Psoas muscle (tissue), 8 donors: ENCODE measurements around the gene AOX1. TPM values are rescaled to one million over a fixed set of nuclear protein-coding genes. Genes with fewer than 3 reads are reported as not detected.

Source experiments
- ATAC-seq, 4 donors: fragments of 200-7000 bp; cut with Tn5 transposase; one replicate each; pipeline ENCODE4 v1.9.1; 2020; ENCODE audit warnings: moderate library complexity in 3 of 4, mild to moderate bottlenecking in 2 of 4
- DNase-seq, 2 donors: peaks; one replicate each; pipeline ENCODE4 v3.0.0-alpha.2; 2020
- H3K27ac ChIP-seq: fragments of 200-600 bp; one replicate; pipeline ENCODE4 v1.8.0; 2022
- H3K27me3 ChIP-seq, 3 donors: fragments of 200-600 bp in 1 of 3; one replicate each; pipeline versions ENCODE4 v1.6.1 to v1.8.0; 2013 to 2022; ENCODE audit warnings: low read length in 2 of 3, mild to moderate bottlenecking in 2 of 3, moderate library complexity in 1 of 3; ENCODE audit not compliant: insufficient read depth in 3 of 3
- H3K36me3 ChIP-seq, 2 donors: fragments of 200-600 bp in 1 of 2; one replicate each; pipeline versions ENCODE4 v1.6.1 to v1.8.0; 2013 to 2022; ENCODE audit warnings: low read depth in 1 of 2, mild to moderate bottlenecking in 1 of 2, moderate library complexity in 1 of 2; ENCODE audit not compliant: insufficient read depth in 1 of 2
- H3K4me1 ChIP-seq: fragments of 200-600 bp; one replicate; pipeline ENCODE4 v1.8.0; 2022
- H3K4me3 ChIP-seq: fragments of 200-600 bp; one replicate; pipeline ENCODE4 v1.8.0; 2022; ENCODE audit warnings: mild to moderate bottlenecking
- H3K9me3 ChIP-seq: fragments of 200-600 bp; one replicate; pipeline ENCODE4 v1.8.0; 2022
- WGBS, 3 donors: extraction: QIAGEN DNeasy Blood & Tissue Kit; methylation state at CpG; one replicate each; pipeline versions ENCODE4 v1.1.6 to v1.1.7; 2013; 5-methylcytosine and 5-hydroxymethylcytosine counted together
- intact Hi-C, 2 donors: fragments of 100-400 bp; cut with DNase I; formaldehyde crosslinking; loops; one replicate each; pipeline versions ENCODE4 v1.11.0 to v1.14.2; 2022
- polyA plus RNA-seq, 3 donors: library from polyadenylated mRNA; stranded (reverse); fragments of 200-250 nt; gene quantifications; one replicate each; pipeline ENCODE4 v1.2.3, GENCODE V29; 2013
- total RNA-seq, 4 donors: library from RNA; stranded (reverse); fragmentation: NEBNext Ultra II Directional in 2 of 4; extraction: Animal tissue kit (Norgen Biotek cat#: 25700) in 2 of 4; gene quantifications; one replicate each; pipeline versions ENCODE4 v1.2.1 to v1.2.4, GENCODE V29; 2021 to 2023
- TF ChIP-seq, protein P1 (sequence below): fragments of 200-600 bp; IDR thresholded peaks from one replicate; pipeline ENCODE4 v1.8.0; 2022; ENCODE audit warnings: antibody characterized with exemption
- donor health status: healthy with polysubstance abuse.
- donor health status: DM: no; HTN: no; CAD: no; lungs with moderate emphysema.
- donor health status: Bipolar disorder and iron deficiency.
- donor health status: healthy.
- donor health status: DM: yes; HTN: yes; CAD: no.
- donor health status: DM: no; HTN: no; CAD: no.
- donor health status: DM: no; HTN: no; CAD: no.
- donor health status: DM: yes; HTN: yes; CAD: no.

AOX1 gene
- total and polyA plus RNA-seq, 7 donors = 4.2 to 17.0 (median 10.3) TPM

DNA sequence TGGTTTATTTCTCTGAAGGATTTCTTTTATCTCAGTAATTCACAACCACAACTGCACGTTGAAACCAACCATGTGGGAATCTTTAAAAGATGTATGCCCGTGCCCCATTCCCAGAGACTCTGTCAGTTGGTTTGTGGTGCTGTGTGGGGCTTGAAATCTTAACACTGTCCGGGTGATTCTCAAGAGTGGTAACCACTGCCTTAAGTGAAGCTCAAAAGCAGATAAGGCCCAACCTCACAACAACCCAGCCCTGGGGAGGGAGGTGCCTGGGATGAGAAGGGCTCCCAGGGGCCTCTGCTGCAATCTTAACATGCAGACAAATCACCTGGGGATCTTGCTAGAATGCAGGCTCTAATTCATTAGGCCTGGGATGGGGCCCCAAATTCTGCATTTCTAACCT lies 13.4 kb downstream of the AOX1 start:
- TF ChIP-seq, protein P1, sequence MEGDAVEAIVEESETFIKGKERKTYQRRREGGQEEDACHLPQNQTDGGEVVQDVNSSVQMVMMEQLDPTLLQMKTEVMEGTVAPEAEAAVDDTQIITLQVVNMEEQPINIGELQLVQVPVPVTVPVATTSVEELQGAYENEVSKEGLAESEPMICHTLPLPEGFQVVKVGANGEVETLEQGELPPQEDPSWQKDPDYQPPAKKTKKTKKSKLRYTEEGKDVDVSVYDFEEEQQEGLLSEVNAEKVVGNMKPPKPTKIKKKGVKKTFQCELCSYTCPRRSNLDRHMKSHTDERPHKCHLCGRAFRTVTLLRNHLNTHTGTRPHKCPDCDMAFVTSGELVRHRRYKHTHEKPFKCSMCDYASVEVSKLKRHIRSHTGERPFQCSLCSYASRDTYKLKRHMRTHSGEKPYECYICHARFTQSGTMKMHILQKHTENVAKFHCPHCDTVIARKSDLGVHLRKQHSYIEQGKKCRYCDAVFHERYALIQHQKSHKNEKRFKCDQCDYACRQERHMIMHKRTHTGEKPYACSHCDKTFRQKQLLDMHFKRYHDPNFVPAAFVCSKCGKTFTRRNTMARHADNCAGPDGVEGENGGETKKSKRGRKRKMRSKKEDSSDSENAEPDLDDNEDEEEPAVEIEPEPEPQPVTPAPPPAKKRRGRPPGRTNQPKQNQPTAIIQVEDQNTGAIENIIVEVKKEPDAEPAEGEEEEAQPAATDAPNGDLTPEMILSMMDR = no peak
- Histone ChIP-seq H3K4me3 (no peak overlapping the region), H3K27ac (no peak overlapping the region), H3K27me3 (peaks cover 0 to 2% (median 0%) of the 10 kb centered on the region in 3 donors), H3K4me1 (no peaks in the 10 kb centered on the region), H3K36me3 (no peaks in the 10 kb centered on the region), H3K9me3 (no peaks in the 10 kb centered on the region)
- intact Hi-C loops = no loop called here
- 72 to 84% (median 79%) methylated on average over 3 of the region's 3 CpGs for WGBS, 3 donors
- no peak for ATAC-seq
- DNase-seq = no peak

DNA sequence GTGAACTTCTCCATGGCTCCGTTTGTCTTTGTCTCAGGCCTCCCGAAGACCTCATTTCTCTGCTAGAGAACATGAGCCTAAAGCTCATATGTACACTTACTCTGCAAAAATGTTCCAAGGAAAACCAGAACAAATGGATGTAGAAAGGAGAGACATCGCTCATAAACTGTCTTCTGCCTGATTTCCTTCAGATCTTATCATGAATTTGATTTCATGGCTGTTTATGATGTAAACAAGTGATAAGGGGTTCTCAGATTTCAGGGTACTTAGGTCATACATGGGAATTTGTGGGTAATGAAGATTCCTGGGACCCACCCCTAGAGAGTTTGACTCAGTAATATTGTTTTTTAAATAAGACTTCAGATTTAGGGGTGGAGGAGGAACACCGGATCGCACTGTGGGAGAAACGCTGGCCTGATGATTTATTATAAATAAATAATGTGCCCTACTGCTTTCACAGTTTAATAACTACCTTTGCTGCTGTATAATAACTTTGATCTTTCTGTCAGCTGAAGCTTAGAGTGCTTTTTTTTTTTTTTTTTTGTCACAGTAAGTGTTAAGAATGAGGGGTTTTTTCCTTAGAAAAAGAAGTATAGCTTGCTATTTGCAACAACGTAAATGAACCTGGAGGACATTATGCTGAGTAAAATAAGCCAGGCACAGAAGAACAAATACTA lies 14.9 kb downstream of the AOX1 start:
- no peak for ATAC-seq
- Histone ChIP-seq H3K4me3 (no peak overlapping the region), H3K4me1 (no peaks in the 10 kb centered on the region), H3K36me3 (no peaks in the 10 kb centered on the region), H3K9me3 (no peaks in the 10 kb centered on the region), H3K27me3 (peaks cover 0 to 2% (median 0%) of the 10 kb centered on the region in 3 donors), H3K27ac (no peak overlapping the region)
- WGBS, 3 donors = 64 to 67% (median 66%) methylated on average over 7 of the region's 7 CpGs
- DNase-seq = no peak
- intact Hi-C loops = no loop called here
- TF ChIP-seq, protein P1 = no peak

DNA sequence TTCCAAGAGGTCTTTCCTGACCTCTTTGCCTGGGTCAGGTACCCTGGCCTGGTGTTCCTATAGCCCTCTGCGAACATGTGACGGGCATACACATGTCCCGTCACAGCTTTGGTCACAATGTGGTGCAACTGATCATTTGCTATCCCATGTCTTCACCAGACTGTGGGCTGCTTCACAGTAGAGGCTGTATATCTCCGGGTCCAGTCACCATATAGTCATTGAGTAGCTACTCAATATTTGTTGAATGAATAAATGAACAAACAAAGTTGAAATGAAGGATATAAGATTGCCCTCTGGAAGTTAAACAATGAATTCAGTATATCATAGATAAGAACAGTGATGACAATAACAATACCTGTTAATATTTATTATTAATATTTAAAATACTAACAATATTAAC lies 16.8 kb downstream of the AOX1 start:
- no peaks in the 10 kb centered on the region for H3K4me1 ChIP-seq
- ATAC-seq = no peak
- no peaks in the 10 kb centered on the region for H3K36me3 ChIP-seq
- TF ChIP-seq, protein P1 = no peak
- intact Hi-C loops = no loop called here
- H3K27me3 ChIP-seq = peaks cover 0 to 2% (median 0%) of the 10 kb centered on the region in 3 donors
- no peaks in the 10 kb centered on the region for H3K9me3 ChIP-seq
- H3K4me3 ChIP-seq = no peak overlapping the region
- 92 to 96% (median 92%) methylated on average over 4 of the region's 4 CpGs for WGBS, 3 donors
- no peak for DNase-seq
- H3K27ac ChIP-seq = no peak overlapping the region

DNA sequence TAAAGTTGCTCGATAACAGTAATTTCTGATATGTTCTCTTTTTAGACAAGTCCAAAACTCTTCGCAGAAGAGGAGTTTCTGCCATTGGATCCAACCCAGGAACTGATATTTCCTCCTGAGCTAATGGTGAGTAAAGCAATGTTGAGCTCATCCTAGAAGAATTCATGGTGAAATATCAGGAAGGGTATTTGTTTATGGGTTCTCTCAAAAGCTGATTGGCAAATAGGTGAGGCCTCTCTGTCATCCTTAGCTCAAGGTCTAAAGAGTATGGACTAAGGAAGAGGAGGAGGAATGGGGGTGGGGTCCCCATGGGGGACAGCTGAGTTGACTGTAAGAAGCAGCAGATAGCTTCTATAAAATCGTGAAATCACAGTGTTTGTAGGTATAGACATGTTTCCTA lies 18.2 kb downstream of the AOX1 start:
- intact Hi-C loops = no loop called here
- Histone ChIP-seq H3K9me3 (no peaks in the 10 kb centered on the region), H3K27me3 (peaks cover 0 to 2% (median 0%) of the 10 kb centered on the region in 3 donors), H3K36me3 (no peaks in the 10 kb centered on the region), H3K4me1 (no peaks in the 10 kb centered on the region), H3K27ac (no peak overlapping the region), H3K4me3 (no peak overlapping the region)
- ATAC-seq (peak in 1 of 4 donors; percentile 46), DNase-seq (no peak)
- TF ChIP-seq, protein P1 = no peak
- 74 to 78% (median 76%) methylated on average over 3 of the region's 3 CpGs for WGBS, 3 donors
